ENCODE results near the gene C16orf46. TPM values are rescaled to one million over a fixed set of nuclear protein-coding genes. Genes with fewer than 3 reads are reported as not detected.

C16orf46 gene
- total and polyA plus RNA-seq, 2 of the 13 experiments (the other 11 are each of a cell fraction or from before 2014, with no cell fraction given), result 0.38 to 0.55 TPM

DNA sequence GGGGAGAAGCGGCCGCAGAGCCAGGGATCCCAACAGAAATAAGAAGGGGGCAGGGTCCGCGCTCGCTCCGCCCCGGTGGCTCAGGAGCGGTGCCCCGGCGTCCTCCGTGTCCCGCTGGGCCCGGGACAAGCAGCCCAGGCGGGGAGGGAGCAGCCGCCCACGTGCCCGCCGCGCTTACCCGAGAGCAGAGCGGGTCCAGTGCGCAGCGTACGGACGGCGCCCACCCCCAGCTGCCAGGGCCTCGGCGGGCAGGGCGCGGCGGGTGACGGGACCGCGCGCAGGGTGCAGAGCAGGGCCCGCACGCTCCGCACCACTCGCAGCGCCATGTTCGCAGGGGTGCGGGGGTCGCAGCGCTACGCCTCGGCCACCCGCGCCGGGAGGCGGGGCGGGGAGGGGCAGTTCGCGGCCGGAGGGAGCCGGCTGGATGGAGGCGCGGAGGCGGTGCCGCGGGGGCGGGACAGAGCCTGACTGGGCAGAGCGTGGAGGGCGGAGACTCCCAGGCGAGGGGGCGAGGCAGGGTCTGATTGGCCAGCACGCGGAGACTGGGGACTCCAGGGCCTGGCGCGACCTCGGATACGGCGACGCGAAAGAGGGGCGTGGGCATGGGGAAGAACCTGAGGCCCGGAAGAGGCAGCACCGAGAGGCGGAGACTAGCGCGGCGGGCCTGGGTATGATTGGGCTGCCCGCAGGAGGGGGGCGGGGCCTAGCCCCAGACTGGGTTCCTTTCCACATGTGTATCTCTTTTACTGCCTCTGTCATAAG, 19.1 kb upstream of the C16orf46 start, which contains the start of gene GCSH (continued):
- TF ChIP-seq, protein P1, sequence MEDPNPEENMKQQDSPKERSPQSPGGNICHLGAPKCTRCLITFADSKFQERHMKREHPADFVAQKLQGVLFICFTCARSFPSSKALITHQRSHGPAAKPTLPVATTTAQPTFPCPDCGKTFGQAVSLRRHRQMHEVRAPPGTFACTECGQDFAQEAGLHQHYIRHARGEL (CRISPR knock-in tag; IDR thresholded peaks at IDR 0.05), result no peak
- TF ChIP-seq ZNF510 (CRISPR knock-in tag; IDR thresholded peaks at IDR 0.05; ENCODE audit: low read depth) (no peak), NFIB (CRISPR knock-in tag; IDR thresholded peaks at IDR 0.05; ENCODE audit: borderline replicate concordance) (no peak), ZNF83 (CRISPR knock-in tag; IDR thresholded peaks at IDR 0.05; ENCODE audit: borderline replicate concordance) (no peak), ZNF441 (CRISPR knock-in tag; IDR thresholded peaks at IDR 0.05; ENCODE audit: borderline replicate concordance) (peak; percentile 87), ZNF205 (CRISPR knock-in tag; IDR thresholded peaks at IDR 0.05) (no peak), NRL (CRISPR knock-in tag; IDR thresholded peaks at IDR 0.05; ENCODE audit: borderline replicate concordance) (no peak), REPIN1 (CRISPR knock-in tag; IDR thresholded peaks at IDR 0.05; ENCODE audit: borderline replicate concordance, low read depth) (no peak; the same call in 1 of the 2 replicates), ZNF776 (CRISPR knock-in tag; IDR thresholded peaks at IDR 0.05) (peak; percentile 78; the same call in 1 of the 2 replicates), RAD51 (IDR thresholded peaks at IDR 0.05; ENCODE audit: borderline replicate concordance) (no peak), RELA (CRISPR knock-in tag; IDR thresholded peaks at IDR 0.05) (no peak; the same call in 1 of the 2 replicates), SRSF1 (optimal IDR thresholded peaks at IDR 0.05; ENCODE audit: low read depth, low read length) (no peak), FOXA1 (IDR thresholded peaks at IDR 0.05) (no peak), FOXA1 (CRISPR knock-in tag; IDR thresholded peaks at IDR 0.05) (0 out of 2 replicates have a peak, but pooled peaks have one; percentile 3)
- TF ChIP-seq, protein P2, sequence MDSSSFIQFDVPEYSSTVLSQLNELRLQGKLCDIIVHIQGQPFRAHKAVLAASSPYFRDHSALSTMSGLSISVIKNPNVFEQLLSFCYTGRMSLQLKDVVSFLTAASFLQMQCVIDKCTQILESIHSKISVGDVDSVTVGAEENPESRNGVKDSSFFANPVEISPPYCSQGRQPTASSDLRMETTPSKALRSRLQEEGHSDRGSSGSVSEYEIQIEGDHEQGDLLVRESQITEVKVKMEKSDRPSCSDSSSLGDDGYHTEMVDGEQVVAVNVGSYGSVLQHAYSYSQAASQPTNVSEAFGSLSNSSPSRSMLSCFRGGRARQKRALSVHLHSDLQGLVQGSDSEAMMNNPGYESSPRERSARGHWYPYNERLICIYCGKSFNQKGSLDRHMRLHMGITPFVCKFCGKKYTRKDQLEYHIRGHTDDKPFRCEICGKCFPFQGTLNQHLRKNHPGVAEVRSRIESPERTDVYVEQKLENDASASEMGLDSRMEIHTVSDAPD (CRISPR knock-in tag; IDR thresholded peaks at IDR 0.05), result peak; percentile 41; the same call in 1 of the 2 replicates
- TF ChIP-seq, protein P3, sequence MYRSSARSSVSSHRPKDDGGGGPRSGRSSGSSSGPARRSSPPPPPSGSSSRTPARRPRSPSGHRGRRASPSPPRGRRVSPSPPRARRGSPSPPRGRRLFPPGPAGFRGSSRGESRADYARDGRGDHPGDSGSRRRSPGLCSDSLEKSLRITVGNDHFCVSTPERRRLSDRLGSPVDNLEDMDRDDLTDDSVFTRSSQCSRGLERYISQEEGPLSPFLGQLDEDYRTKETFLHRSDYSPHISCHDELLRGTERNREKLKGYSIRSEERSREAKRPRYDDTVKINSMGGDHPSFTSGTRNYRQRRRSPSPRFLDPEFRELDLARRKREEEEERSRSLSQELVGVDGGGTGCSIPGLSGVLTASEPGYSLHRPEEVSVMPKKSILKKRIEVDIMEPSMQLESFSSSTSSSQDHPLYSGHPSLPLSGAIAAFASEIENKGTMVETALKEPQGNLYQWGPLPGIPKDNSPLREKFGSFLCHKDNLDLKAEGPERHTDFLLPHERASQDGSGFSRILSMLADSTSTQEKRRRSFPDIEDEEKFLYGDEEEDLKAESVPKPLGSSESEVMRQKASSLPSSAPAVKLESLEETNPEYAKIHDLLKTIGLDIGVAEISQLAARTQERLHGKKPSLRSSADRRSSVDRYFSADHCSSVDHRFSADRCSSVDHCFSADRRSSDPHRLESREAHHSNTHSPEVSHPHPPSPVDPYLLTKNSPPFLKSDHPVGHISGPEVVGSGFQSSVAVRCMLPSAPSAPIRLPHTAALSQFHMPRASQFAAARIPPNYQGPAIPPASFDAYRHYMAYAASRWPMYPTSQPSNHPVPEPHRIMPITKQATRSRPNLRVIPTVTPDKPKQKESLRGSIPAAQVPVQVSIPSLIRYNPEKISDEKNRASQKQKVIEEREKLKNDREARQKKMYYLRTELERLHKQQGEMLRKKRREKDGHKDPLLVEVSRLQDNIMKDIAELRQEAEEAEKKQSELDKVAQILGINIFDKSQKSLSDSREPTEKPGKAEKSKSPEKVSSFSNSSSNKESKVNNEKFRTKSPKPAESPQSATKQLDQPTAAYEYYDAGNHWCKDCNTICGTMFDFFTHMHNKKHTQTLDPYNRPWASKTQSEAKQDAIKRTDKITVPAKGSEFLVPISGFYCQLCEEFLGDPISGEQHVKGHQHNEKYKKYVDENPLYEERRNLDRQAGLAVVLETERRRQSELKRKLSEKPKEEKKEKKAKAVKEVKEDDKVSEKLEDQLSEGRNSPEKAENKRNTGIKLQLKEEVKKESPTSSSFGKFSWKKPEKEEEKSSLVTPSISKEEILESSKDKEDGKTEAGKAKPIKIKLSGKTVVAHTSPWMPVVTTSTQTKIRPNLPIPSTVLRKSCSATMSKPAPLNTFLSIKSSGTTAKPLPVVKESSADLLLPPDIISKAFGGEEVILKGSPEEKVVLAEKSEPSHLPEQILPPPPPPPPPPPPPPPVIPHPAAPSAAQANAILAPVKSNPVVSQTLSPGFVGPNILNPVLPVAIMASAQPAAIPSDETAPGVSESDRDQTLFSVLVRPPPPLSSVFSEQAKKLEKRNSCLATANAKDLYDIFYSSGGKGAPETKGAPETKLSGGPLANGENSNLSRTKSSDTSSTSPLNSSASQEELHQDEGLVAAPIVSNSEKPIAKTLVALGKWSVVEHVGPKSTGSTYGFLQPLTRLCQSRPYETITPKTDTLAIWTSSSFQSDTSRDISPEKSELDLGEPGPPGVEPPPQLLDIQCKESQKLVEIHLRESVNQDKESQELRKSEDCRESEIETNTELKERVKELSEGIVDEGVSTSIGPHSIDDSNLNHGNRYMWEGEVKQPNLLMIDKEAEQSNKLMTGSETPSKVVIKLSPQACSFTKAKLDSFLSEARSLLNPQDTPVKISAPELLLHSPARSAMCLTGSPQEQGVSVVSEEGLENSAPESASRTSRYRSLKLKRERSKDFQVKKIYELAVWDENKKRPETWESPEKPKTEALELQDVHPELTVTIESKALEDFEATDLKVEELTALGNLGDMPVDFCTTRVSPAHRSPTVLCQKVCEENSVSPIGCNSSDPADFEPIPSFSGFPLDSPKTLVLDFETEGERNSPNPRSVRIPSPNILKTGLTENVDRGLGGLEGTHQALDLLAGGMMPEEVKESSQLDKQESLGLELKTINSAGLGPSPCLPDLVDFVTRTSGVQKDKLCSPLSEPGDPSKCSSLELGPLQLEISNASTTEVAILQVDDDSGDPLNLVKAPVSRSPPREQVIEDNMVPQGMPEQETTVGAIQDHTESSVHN (CRISPR knock-in tag; IDR thresholded peaks at IDR 0.05), result peak; percentile 84; the same call in 1 of the 2 replicates
- TF ChIP-seq, protein P4, sequence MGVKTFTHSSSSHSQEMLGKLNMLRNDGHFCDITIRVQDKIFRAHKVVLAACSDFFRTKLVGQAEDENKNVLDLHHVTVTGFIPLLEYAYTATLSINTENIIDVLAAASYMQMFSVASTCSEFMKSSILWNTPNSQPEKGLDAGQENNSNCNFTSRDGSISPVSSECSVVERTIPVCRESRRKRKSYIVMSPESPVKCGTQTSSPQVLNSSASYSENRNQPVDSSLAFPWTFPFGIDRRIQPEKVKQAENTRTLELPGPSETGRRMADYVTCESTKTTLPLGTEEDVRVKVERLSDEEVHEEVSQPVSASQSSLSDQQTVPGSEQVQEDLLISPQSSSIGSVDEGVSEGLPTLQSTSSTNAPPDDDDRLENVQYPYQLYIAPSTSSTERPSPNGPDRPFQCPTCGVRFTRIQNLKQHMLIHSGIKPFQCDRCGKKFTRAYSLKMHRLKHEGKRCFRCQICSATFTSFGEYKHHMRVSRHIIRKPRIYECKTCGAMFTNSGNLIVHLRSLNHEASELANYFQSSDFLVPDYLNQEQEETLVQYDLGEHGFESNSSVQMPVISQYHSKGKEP (CRISPR knock-in tag; IDR thresholded peaks at IDR 0.05), result no peak

Data from HepG2 (cell line).